ENCODE data around the gene GADD45GIP1. TPM values are rescaled to one million over a fixed set of nuclear protein-coding genes. Genes with fewer than 3 reads are reported as not detected.

The GADD45GIP1 gene
- total RNA-seq, 2 experiments from 2014 or later, result 12.1 to 12.8 TPM

GRCh38 chr19:12947702-12948611 lies 9.1 kb downstream of the GADD45GIP1 start:
- peak overlapping the region; percentile 91 for H3K4me3 Mint-ChIP-seq
- H3K36me3 ChIP-seq (ENCODE audit: insufficient read depth, low read length), result peaks cover 69% of the 10 kb centered on the region
- H3K9me3 Mint-ChIP-seq, result no peaks in the 10 kb centered on the region
- H3K27ac Mint-ChIP-seq, result peak overlapping the region; percentile 47
- POLR2A ChIA-PET, result interaction anchor here (0.7 to 1.6 kb wide), 4 partner anchors 10 to 57 kb away, joined by 3 to 7 read pairs (median 4); partner anchors contain the start of genes CALR, FARSA and GCDH
- peaks cover 92% of the 10 kb centered on the region for H3K36me3 Mint-ChIP-seq (ENCODE audit: low read depth)
- peaks cover 0 to 6% of the 10 kb centered on the region in 2 experiments for H3K9me3 ChIP-seq (ENCODE audit: control insufficient read depth in 1 of 2, insufficient read depth in 1 of 2, low read length in 2 of 2)
- intact Hi-C loops (cut with DNase I, micrococcal nuclease), result no loop called here
- DNase-seq (no peak), ATAC-seq (ENCODE audit: poor library complexity) (no peak)
- H3K27me3 Mint-ChIP-seq, result peaks cover 4% of the 10 kb centered on the region
- CTCF ChIA-PET, result interaction anchor here (0.6 to 2.4 kb wide), 2 partner anchors 17 to 312 kb away, joined by 4 to 7 read pairs; no protein-coding TSS in a partner anchor
- H3K4me1 ChIP-seq (ENCODE audit: insufficient read depth, low read length), result peaks cover 42% of the 10 kb centered on the region
- no peak for TF ChIP-seq CTCF (IDR thresholded peaks at IDR 0.05)
- H3K27me3 ChIP-seq (ENCODE audit: control insufficient read depth in 1 of 2, insufficient read depth in 2 of 2, low read length in 2 of 2), result peaks cover 0 to 3% of the 10 kb centered on the region in 2 experiments
- peaks cover 35% of the 10 kb centered on the region for H3K4me1 Mint-ChIP-seq (ENCODE audit: low read depth)
- H3K27ac ChIP-seq (ENCODE audit: low read depth in 1 of 2, low read length in 2 of 2), result peak overlapping the region in 1 of 2 donors; percentile 4
- H3K4me3 ChIP-seq (ENCODE audit: low read length), result no peak overlapping the region

GRCh38 chr19:12946731-12947496 lies 10.1 kb downstream of the GADD45GIP1 start:
- no peak for TF ChIP-seq CTCF (IDR thresholded peaks at IDR 0.05)
- H3K36me3 Mint-ChIP-seq (ENCODE audit: low read depth), result peaks cover 93% of the 10 kb centered on the region
- H3K27me3 Mint-ChIP-seq, result peaks cover 4% of the 10 kb centered on the region
- ATAC-seq (ENCODE audit: poor library complexity), result no peak
- peaks cover 0 to 3% of the 10 kb centered on the region in 2 experiments for H3K27me3 ChIP-seq (ENCODE audit: control insufficient read depth in 1 of 2, insufficient read depth in 2 of 2, low read length in 2 of 2)
- POLR2A ChIA-PET, result interaction anchor here (1.6 to 1.8 kb wide), 2 partner anchors 9 kb away, joined by 6 to 7 read pairs; partner anchors contain the start of genes CALR and GADD45GIP1
- peaks cover 70% of the 10 kb centered on the region for H3K36me3 ChIP-seq (ENCODE audit: insufficient read depth, low read length)
- peak overlapping the region in 1 of 2 donors; percentile 73 for H3K27ac ChIP-seq (ENCODE audit: low read depth in 1 of 2, low read length in 2 of 2)
- DNase-seq, result no peak
- H3K4me3 ChIP-seq (ENCODE audit: low read length), result peak overlapping the region; percentile 62
- no peaks in the 10 kb centered on the region for H3K9me3 Mint-ChIP-seq
- peaks cover 44% of the 10 kb centered on the region for H3K4me1 ChIP-seq (ENCODE audit: insufficient read depth, low read length)
- H3K27ac Mint-ChIP-seq, result peak overlapping the region; percentile 97
- intact Hi-C loops (cut with DNase I, micrococcal nuclease), result no loop called here
- H3K4me3 Mint-ChIP-seq, result peak overlapping the region; percentile 91
- CTCF ChIA-PET, result interaction anchor here (1.7 to 2.4 kb wide), 2 partner anchors 19 kb away, joined by 4 to 7 read pairs; no protein-coding TSS in a partner anchor
- peaks cover 0 to 6% of the 10 kb centered on the region in 2 experiments for H3K9me3 ChIP-seq (ENCODE audit: control insufficient read depth in 1 of 2, insufficient read depth in 1 of 2, low read length in 2 of 2)
- peaks cover 35% of the 10 kb centered on the region for H3K4me1 Mint-ChIP-seq (ENCODE audit: low read depth)

GRCh38 chr19:12946092-12946721 lies 10.8 kb downstream of the GADD45GIP1 start:
- intact Hi-C loops (cut with DNase I, micrococcal nuclease), result no loop called here
- ChIA-PET POLR2A (interaction anchor here (1.6 to 1.8 kb wide), 2 partner anchors 8 to 10 kb away, joined by 6 to 7 read pairs; partner anchors contain the start of genes CALR and GADD45GIP1), CTCF (interaction anchor here (1.7 kb wide), 1 partner anchor 20 kb away, joined by 4 read pairs; no protein-coding TSS in a partner anchor)
- peak; percentile 37 for ATAC-seq (ENCODE audit: poor library complexity)
- peaks cover 35% of the 10 kb centered on the region for H3K4me1 Mint-ChIP-seq (ENCODE audit: low read depth)
- no peak for TF ChIP-seq CTCF (IDR thresholded peaks at IDR 0.05)
- H3K4me1 ChIP-seq (ENCODE audit: insufficient read depth, low read length), result peaks cover 51% of the 10 kb centered on the region
- peaks cover 70% of the 10 kb centered on the region for H3K36me3 ChIP-seq (ENCODE audit: insufficient read depth, low read length)
- peak in 12 of 14 experiments; percentile 14 to 73 (median 40) for DNase-seq
- H3K4me3 ChIP-seq (ENCODE audit: low read length), result peak overlapping the region; percentile 62
- H3K27me3 ChIP-seq (ENCODE audit: control insufficient read depth in 1 of 2, insufficient read depth in 2 of 2, low read length in 2 of 2), result peaks cover 0 to 3% of the 10 kb centered on the region in 2 experiments
- H3K9me3 Mint-ChIP-seq, result no peaks in the 10 kb centered on the region
- peak overlapping the region; percentile 97 for H3K27ac Mint-ChIP-seq
- H3K9me3 ChIP-seq (ENCODE audit: control insufficient read depth in 1 of 2, insufficient read depth in 1 of 2, low read length in 2 of 2), result peaks cover 0 to 6% of the 10 kb centered on the region in 2 experiments
- peaks cover 93% of the 10 kb centered on the region for H3K36me3 Mint-ChIP-seq (ENCODE audit: low read depth)
- H3K27ac ChIP-seq (ENCODE audit: low read depth in 1 of 2, low read length in 2 of 2), result peak overlapping the region; percentile 73
- H3K4me3 Mint-ChIP-seq, result peak overlapping the region; percentile 91
- H3K27me3 Mint-ChIP-seq, result peaks cover 4% of the 10 kb centered on the region

All from CD4-positive, alpha-beta T cell (primary cell).